Activated CD4-positive, alpha-beta T cell treated with anti-CD3 and anti-CD28 coated beads, Interleukin-2, amount 50 U/mL, for 4 hours (primary cell): Measurements from ENCODE around the gene ESF1.
A peak's percentile ranks its signal among the peaks of the same experiment; 100 is the strongest.

ENCODE experiments used
- DNase-seq, 2 experiments: peaks; one replicate each; pipeline ENCODE4 v3.0.0-alpha.2; 2020

ESF1 gene, protein sequence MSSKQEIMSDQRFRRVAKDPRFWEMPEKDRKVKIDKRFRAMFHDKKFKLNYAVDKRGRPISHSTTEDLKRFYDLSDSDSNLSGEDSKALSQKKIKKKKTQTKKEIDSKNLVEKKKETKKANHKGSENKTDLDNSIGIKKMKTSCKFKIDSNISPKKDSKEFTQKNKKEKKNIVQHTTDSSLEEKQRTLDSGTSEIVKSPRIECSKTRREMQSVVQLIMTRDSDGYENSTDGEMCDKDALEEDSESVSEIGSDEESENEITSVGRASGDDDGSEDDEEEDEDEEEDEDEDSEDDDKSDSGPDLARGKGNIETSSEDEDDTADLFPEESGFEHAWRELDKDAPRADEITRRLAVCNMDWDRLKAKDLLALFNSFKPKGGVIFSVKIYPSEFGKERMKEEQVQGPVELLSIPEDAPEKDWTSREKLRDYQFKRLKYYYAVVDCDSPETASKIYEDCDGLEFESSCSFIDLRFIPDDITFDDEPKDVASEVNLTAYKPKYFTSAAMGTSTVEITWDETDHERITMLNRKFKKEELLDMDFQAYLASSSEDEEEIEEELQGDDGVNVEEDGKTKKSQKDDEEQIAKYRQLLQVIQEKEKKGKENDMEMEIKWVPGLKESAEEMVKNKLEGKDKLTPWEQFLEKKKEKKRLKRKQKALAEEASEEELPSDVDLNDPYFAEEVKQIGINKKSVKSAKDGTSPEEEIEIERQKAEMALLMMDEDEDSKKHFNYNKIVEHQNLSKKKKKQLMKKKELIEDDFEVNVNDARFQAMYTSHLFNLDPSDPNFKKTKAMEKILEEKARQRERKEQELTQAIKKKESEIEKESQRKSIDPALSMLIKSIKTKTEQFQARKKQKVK

DNA sequence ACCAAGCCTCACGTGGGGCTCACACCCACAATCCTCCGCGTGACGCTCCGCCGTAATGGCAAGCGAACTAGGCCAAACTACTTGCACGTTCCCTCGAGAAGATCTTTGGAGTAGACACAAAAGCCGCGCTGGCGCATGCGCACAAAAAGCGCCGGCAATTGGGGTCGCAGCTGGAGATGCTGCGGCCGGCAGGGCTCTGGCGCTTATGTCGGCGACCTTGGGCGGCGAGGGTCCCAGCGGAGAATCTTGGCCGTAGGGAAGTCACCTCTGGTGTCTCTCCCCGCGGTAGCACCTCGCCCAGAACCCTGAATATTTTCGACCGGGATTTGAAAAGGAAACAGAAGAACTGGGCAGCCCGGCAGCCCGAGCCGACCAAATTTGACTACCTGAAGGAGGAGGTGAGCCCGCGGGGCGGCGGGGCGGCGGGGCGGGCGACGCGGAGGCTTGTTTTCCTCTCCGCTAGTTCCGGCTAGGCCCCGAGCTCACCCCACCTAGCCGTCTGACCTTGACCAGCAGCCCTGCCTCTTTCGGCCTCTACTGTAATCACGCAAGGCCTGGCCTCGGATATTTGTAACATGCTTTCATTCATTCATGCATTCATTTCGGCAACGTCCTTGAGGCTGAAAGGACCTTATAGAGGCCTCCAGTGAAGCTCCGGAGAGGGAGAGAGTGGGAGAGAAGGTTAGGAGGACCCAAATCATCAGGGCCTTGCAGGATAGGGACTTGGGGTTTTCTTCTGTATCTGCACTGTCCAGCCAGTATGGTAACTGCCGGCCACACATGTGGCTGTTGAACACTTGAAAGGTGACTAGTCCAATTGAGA lies at the start of gene ESF1, which contains the start of gene NDUFAF5:
Gene ESF1, minus strand, starts transcription at position 27 of the 823 bp plus-strand sequence. CDS start 1,779 bp downstream, outside the sequence.
Gene NDUFAF5, plus strand, starts transcription at position 136 of the 823 bp plus-strand sequence. Its CDS starts 41 bp downstream, at position 177.
- peak; percentile 88 to 89 for DNase-seq

DNA sequence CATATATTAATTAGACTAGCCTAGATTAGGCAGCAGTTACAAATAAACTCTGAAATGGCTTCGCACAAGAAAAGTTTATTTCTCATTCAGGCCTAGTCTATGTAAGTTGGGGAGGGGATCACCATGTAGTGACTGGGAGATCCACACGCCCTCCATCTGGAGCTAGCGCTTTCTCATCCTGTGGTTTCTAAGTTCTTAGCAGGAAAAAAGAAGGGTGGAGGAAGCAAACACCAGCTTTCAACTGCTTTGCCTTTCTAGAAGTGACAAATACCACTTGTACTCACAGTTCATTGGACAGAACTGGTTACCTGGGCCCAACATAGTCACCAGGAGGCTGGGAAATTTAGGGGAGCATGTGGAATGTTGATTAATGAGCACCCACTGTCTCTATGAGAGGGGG lies 46.8 kb upstream of the ESF1 start:
- DNase-seq = no peak

DNA sequence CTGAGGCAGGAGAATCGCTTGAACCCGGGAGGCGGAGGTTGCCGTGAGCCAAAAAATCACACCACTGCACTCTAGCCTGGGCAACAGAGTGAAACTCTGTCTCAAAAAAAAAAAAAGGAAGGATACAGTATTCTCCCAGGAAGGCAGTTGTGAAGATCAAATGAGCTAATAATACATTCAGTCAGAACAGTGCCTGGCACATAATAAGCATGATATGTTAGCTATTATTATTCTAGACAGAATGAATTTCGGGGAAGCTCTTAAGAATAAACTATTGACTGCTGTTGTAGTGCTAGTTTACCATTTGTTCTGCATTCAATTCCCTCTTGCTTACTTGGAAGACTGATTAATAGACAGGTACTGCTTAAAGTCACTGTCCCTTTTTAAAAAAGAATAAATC lies 40.7 kb upstream of the ESF1 start:
- DNase-seq = no peak

DNA sequence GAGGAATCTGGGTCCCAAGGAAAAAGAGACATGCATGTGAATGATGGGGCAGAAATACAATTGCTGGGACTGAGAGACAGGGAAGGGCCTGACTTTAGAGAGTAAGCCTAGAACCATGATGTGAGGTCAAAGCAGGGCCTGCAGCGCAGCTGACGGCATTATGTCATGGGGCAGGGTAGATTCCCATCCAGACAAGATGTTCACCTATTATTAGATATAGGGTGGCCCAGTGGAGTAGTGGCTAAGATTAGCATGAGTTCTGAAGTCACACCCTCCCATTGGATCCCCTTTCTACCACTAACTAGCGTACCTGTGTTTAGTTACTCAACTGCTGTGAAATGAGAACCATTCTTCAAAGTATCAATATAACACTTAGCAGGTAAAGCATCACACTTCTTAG lies 39.7 kb upstream of the ESF1 start:
- no peak for DNase-seq

DNA sequence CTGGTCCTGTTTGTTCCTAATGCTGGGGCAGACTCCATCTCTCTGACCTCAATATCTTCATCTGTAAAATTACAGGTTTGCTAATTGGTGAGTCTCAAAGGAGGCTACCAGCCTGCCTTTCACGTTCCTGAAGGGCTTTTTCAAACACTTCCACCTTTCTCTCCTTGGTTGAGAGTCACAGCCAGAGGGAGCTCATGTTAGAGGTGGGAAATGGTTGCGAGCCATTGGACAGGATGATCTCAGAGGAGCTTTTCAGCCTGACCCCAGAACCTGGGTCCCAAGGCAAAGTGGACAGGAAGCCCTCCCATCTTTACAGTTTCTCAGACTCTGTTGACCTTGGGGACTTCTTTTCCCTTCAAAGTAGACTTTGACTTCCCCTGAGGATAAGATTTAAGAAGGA lies 37.7 kb upstream of the ESF1 start:
- no peak for DNase-seq

DNA sequence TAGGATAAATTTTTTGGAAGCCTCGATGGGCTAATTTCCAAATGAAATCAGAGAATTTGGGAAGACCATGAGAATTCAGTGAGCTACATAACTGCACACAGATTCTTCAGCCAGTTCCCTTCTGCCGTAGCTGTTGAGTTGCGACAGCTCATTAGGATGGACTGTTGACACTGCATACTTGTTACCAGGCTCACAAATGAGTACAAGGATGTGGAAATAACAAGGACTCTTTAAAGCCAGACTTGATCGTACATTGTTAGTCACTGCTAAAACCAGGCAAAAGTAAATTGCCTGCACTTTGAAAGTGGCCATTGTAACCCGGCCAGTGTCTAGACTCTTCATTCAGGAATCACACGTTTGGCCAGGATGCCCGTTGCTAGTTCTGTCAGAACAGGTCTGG lies 37.2 kb upstream of the ESF1 start:
- no peak for DNase-seq

DNA sequence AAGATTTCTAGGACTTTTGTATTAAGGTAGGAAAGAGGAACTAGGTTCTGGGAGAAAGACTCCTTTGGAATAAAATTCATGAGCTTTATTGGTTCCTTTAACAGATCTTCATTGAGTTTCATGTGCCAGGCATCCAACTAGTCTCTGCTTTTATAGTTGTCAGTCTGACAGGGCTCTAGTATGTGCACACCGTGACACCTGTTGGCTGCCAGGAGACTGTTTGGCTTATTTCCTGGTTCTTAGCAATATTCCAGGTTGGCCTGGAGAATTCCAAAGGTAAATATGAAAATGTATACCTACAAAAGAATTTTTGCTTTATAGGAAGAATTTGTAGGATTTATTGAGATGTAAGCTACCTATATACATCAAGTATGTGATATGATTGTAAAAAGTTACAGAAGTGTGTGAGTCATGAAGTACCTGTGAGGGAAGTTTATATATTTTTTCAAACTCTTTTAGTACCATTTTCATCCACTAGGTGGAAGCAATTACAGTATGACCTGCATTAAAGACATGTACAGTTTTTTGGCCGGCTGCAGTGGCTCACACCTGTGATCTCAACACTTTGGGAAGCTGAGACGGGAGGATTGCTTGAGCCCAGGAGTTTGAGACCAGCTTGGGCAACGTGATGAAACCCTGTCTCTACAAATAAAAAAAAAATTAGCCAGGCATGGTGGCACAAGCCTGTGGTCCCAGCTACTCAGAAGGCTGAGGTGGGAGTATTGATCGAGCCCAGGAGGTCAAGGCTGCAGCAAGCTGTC lies 35.3 kb upstream of the ESF1 start:
- peak in 1 of 2 experiments; percentile 1 for DNase-seq

DNA sequence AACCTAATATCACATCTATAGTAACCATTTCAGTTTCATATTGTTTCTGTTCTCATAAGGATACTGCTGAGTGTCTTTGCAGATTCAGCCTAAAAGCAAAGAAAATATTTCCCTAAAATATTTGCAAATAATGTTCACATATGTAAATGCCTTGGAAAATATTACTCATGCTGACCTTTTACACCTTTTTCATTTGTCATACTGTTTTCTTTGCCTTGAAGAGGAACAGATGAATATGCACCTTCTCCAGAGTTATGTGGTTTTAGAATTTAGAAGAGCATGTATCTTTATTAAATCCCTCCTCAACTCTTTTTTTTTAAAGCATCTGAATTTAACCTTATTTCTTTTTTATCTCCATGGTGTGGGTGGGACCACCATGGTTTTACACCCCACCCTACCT lies 32.6 kb upstream of the ESF1 start:
- DNase-seq = no peak

DNA sequence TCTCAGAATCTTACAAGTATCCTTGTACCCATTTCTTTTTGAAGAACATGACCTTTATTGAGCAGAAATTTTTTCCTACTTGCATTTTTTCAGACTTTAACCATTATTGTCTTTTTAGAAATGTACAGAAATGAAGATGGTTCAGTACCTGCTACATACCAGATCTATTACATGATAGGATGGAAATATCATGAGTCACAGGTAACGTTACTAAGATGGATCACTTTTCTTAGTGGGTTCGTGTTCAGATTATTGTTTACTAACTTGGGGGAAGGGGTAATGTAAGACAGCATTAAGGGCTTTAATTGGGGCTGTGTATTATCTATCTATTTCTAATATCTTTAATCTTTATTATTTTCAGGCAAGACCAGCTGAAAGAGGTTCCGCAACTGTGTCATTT lies 32.0 kb upstream of the ESF1 start:
- no peak for DNase-seq

DNA sequence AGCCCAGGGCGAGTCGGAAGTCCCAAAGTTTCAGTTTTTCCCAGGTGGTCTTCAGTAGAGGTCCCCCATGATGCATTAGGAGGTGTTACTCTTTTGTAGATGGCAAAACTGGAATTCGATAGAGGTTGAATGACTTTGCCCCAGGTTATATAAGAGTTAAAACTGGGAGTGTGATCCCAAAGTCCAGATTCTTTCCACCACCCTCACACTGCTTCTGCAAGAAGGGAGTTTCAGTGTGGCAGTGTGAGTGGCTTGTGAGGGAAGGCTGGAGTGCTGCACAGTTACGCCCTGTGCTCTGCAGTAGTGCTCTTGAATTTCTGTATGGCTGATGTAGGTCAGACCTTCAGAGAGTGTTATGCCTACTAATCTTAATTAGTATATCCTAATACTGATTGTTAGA lies 30.0 kb upstream of the ESF1 start:
- no peak for DNase-seq

DNA sequence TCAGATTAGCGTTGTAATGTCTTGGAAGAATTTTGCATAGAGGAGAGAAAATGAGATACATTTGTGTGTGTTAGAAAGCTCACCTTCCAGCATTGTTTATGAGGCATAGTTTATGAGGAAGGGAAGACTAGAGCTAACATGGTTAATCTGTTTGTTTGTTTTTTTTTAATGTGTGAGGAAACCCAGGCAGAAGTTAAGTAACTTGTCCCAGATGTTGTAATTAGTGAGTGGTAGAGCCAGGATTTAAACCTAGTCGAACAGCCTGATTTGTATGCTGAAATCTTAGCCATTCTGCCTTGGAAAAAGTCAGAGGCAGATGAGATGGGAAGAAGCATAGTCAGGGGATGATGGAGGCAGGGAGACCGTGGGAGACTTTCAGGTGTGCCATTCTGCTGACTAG lies 29.2 kb upstream of the ESF1 start:
- DNase-seq = no peak

DNA sequence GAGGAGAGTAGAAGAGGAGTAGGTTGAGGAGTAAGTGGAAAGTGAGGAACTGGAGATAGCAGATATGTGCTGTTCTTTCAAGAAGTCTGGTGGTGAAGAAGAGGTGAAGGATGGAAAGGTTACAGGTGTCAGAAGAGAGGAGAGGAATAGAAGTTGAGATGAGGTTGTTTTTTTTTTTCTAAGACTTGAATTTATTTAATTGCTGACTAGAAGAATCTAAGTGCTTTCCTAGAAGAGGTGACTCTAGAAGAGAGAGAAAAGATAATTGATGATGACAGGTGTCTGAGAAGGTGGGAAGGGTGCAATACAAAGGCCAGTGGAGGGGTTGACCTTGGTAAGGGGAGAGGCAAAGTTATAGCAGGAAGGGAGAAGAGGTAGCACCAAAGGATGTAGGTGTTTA lies 25.7 kb upstream of the ESF1 start:
- no peak for DNase-seq

DNA sequence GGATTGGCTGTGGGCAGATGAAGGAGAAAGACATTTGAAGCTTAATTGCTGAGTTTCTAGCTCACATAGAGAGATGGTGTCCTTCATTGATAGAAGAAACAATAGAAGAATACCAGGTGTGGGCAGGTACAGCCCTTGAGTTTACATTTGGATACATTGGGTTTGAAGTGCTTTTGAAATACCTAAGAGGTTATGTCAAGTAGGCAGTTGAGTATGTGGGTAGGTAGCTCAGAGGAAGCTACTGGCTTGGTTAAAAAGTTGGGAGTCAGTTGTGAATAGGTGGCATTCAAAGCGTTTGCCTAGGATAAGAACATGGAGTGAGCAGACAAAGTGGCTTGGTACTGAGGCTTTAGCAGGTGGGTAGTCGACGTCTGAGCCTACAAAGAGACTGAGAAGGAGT lies 25.1 kb upstream of the ESF1 start:
- DNase-seq = no peak

DNA sequence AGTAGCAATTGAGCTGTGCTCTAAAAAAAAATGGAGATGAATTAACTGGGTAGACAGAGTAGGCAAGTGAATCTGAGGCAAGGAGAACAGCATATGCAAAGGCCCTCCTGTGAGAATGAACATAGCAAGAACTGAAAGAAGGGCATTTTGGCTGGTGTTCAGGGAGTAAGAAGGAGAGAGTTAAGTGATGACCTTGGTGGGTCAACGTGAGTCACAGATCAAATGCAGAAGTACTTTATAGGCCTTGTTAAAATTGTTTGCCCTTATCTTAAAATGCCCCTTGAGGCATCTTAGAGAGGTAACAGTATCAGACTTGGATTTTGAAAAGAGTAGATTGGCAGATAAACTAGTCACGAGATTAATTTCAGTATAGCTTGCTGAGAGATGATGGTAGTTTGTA lies 24.7 kb upstream of the ESF1 start:
- DNase-seq = no peak

DNA sequence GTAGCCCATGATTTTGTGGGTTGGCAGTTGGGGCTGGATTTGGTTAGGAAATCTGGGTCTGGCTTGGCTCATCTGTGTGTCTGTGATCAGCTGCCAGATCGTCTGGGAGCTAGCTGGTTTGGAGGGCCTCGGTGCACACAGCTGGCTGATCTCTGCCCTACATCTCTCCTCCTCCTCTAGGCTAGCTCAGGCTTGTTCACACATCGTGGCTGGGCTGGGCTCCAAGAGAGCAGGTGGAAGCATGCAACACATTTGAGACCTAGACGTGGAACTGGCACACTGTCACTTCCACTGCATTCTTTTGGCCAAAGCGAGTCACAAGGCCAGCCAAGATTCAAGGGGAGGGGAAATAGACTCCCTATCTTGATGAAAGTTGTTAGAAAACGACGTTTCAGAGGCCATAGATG lies 16.0 kb upstream of the ESF1 start:
- DNase-seq = no peak

DNA sequence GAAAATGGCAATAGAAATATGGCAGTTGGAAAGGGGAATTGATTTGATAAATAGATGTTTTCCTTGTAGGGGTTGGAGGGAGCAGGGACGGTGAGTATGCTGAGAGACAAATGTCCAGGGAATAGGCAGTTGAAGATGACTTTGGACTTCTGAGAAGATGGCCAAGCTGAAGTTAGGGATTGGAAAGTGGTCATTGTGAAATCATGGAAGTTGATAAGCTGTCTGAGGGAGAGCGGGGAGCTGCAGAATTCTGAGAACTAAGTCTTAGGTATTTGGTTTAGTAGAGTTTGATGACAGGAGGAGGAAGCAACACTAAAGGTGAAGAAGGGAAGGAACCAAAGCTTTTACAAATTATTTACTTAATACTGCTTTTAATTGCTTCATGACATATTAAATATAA lies 15.3 kb upstream of the ESF1 start:
- DNase-seq = no peak

DNA sequence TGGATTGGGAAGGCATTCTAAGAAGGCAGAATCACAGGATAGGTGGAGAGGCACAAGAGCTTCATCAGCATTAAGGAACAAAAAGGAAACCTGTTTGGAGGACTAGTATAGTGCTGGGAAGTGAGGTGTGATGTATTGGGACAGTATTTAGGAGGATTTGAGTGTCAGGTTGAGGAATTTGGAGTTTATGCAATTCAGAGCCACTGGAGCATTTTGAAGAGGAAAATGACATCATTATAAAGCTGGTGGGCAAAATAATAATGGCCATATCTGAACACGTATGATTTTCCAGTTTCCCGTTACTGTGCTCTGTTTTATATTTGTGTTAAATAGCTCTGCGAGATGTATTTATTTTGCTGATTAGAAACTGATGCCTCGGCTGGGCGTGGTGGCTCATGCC lies 14.3 kb upstream of the ESF1 start:
- no peak for DNase-seq

DNA sequence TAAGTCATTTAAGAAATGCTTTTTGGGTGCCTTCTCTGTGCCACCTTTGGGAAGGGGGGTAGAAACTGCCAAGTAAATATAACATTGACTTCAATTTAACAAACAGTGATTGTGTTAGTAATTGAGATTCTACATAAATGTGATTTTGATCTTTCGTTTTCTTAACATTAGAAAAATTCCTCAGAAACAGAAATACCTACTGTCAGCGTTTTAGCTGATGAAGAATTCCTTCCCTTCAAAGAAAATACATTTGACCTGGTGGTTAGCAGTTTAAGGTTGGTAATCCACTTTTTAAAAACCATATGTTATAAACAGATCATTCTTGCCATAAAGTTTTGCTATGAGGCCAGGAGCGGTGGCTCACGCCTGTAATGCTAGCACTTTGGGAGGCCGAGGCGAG lies 9.9 kb upstream of the ESF1 start:
- no peak for DNase-seq

DNA sequence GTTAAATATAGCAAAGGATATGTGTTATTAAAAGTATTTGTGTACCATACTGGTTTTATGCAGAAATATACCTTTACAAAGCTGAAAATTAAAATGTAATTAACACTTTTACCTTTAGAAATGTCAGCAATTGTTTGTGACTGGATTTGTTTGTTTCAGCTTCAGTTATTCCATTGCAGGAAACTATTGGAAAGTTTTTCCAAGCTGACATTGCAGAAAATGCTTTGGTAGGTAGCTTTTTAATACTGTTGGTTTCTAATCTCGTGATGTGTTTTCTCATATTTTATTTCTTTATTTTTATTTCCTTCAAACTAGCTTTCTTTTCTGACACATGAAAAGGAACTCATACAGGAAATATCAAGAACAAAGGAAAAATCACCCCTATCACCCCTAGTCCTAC lies 8.3 kb upstream of the ESF1 start:
- DNase-seq = no peak

DNA sequence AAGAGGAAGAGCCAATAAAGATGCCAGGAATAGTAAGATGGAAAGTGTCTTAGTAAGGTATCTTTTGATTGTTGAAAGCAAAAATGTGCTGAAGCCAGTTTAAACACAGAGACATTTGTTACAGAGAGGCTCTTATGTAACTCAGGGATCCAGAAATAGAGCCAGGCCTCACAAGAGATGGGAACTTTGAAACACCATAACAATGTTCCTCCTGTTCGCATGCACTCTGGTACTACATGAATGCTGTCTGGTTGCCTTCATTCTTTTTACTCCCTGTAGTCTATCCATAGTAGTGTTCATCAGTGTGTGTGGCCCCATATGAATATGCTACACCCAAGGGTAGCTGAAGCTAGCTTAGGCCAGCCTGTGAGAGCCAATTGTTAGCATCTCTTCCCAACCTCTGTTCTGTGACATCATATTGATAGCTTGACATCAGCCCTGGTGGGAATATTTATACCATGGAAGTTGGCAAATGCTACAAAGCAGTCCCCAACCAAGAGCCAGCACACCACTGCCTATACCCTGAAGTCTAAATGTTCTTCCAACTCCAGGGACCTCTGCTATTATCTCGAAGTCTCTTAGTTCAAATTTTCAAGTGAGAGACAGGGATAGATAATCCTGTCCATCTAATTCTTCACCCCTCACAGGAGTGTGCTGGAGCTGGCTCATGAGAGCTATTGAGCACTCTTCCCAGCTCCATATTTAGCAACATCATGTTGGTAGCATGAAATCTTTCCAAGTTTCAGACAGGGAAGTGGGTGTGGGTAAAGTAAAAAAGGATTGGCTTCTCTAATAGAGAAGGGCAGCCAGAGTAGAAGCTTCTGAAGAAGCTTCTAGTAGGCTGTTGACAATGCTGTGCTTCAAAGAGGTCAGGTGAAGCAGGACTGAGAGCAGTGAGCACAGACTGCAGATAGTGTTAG lies 7.1 kb upstream of the ESF1 start:
- no peak for DNase-seq

DNA sequence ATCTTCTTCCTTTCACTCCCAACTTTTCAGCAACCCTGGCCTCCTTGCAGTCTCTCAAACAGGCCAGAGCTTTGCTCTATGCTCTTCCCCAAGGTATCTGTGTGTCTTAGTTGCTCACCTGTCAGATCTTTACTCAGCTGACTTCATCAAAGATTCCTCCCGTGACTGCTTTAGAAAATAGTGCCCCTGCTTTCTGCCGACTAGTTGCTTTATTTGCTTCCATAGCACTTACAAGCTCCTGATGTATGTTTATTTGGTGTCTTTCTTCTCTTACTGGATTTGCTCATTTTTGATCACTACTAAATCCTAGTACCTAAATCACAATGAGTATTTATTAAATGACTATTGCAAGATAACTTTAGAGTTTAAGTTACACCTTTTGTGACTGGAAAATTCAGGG lies 6.0 kb upstream of the ESF1 start:
- DNase-seq = no peak
